Body of pancreas (tissue), 4 donors: ENCODE measurements around the gene CST3. TPM values are rescaled to one million over a fixed set of nuclear protein-coding genes. Genes with fewer than 3 reads are reported as not detected.
"Not testable (repeated sequence)": the region's sequence is repeated elsewhere in the genome, so short reads cannot be mapped to it uniquely, and the experiment has no call there.

Source experiments
- ATAC-seq: fragments of 150-250 bp; one replicate; pipeline ENCODE4 v1.9.1; 2016
- DNase-seq, 4 donors: peaks; one replicate each; pipeline ENCODE4 v3.0.0-alpha.2; 2019
- H3K27ac ChIP-seq, 4 donors: fragments of 200-600 bp; sonication (generic); 1 replicate in 3 of 4; 2 replicates in 1 of 4; pipeline versions ENCODE4 v1.5.1 to v1.6.1; 2016 to 2019; ENCODE audit warnings: mild to moderate bottlenecking in 1 of 4, mixed read lengths in 1 of 4, moderate library complexity in 1 of 4
- H3K27me3 ChIP-seq, 2 donors: fragments of 200-600 bp; sonication (generic); one replicate each; pipeline ENCODE4 v1.6.0; 2016; ENCODE audit warnings: mild to moderate bottlenecking in 1 of 2
- H3K36me3 ChIP-seq, 2 donors: fragments of 200-600 bp; sonication (generic); replicated peaks in 1 of 2; 2 replicates each; pipeline ENCODE4 v1.5.1; 2016; ENCODE audit warnings: low read depth in 2 of 2; ENCODE audit not compliant: insufficient read depth in 1 of 2
- H3K4me1 ChIP-seq: fragments of 200-600 bp; sonication (generic); one replicate; pipeline ENCODE4 v1.6.0; 2016
- H3K4me3 ChIP-seq, 2 donors: fragments of 200-600 bp; sonication (generic); 1 replicate in 1 of 2; 2 replicates in 1 of 2; pipeline ENCODE4 v1.5.1; 2016 to 2019
- H3K9me3 ChIP-seq, 3 donors: fragments of 200-600 bp; sonication (generic); 1 replicate in 2 of 3; 2 replicates in 1 of 3; pipeline ENCODE4 v1.5.1; 2016
- POLR2A ChIP-seq, 3 donors: fragments of 450-650 bp; IDR thresholded peaks; one replicate each; pipeline ENCODE4 v1.6.1; 2016; ENCODE audit warnings: antibody characterized with exemption in 3 of 3, mild to moderate bottlenecking in 2 of 3
- WGBS, 2 donors: methylation state at CpG; one replicate each; pipeline ENCODE4 v1.1.5; 2017; 5-methylcytosine and 5-hydroxymethylcytosine counted together
- intact Hi-C: fragments of 100-400 bp; cut with DNase I; formaldehyde crosslinking; loops from one replicate; pipeline ENCODE4 v1.15.1; 2023
- total RNA-seq, 2 donors: library from RNA; depleted of rRNA; stranded (reverse); fragments of >200 nt; gene quantifications; one replicate each; pipeline ENCODE4 v1.1.0, GENCODE V29; 2016
- TF ChIP-seq, protein P1 (sequence below), 7 experiments: fragments of 450-650 bp in 4 of 7; fragments of 200-600 bp in 3 of 7; sonication (generic) in 3 of 7; IDR thresholded peaks; one replicate each; pipeline ENCODE4 v1.5.1; 2016 to 2019; ENCODE audit warnings: antibody characterized with exemption in 7 of 7

CST3 gene
- total RNA-seq, 2 donors from 2014 or later, result 491 to 654 TPM

DNA sequence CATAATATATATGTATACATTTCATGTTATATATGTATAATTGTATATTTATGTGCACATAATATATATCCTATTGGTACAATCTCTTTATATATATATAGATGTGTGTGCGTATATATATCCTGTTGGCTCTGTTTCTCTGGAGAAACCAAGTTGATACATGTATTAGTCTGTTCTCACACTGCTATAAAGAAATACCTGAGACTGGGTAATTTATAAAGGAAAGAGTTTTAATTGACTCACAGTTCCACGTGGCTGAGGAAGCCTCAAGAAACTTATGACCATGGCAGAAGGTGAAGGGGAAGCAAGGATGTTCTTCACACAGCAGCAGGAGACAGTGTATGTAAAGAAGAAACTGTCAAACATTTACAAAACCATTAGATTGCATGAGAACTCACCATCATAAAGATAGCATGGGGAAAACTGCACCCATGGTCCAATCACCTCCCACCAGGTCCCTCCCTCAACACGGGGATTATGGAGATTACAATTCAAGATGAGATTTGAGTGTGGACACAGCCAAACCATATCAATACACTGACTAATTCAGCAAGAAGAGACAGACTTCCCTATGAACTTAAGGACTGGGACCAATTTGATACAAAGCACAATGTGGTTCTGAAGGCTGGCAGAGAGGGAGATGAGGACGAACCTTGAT, 14.0 kb downstream of the CST3 start:
- H3K4me1 ChIP-seq, result no peaks in the 10 kb centered on the region
- H3K27me3 ChIP-seq, result no peaks in the 10 kb centered on the region
- H3K36me3 ChIP-seq, result no peaks in the 10 kb centered on the region
- DNase-seq, result no peak
- ATAC-seq, result no peak
- peak overlapping the region in 1 of 4 donors; percentile 60 for H3K27ac ChIP-seq
- TF ChIP-seq, protein P1, sequence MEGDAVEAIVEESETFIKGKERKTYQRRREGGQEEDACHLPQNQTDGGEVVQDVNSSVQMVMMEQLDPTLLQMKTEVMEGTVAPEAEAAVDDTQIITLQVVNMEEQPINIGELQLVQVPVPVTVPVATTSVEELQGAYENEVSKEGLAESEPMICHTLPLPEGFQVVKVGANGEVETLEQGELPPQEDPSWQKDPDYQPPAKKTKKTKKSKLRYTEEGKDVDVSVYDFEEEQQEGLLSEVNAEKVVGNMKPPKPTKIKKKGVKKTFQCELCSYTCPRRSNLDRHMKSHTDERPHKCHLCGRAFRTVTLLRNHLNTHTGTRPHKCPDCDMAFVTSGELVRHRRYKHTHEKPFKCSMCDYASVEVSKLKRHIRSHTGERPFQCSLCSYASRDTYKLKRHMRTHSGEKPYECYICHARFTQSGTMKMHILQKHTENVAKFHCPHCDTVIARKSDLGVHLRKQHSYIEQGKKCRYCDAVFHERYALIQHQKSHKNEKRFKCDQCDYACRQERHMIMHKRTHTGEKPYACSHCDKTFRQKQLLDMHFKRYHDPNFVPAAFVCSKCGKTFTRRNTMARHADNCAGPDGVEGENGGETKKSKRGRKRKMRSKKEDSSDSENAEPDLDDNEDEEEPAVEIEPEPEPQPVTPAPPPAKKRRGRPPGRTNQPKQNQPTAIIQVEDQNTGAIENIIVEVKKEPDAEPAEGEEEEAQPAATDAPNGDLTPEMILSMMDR (IDR thresholded peaks at IDR 0.05), result no peak
- TF ChIP-seq POLR2A (IDR thresholded peaks at IDR 0.05), result no peak
- no peak overlapping the region for H3K4me3 ChIP-seq
- WGBS, 2 donors, result 52 to 53% methylated on average over 4 of the region's 4 CpGs
- H3K9me3 ChIP-seq, result no peaks in the 10 kb centered on the region
- intact Hi-C loops, result no loop called here

DNA sequence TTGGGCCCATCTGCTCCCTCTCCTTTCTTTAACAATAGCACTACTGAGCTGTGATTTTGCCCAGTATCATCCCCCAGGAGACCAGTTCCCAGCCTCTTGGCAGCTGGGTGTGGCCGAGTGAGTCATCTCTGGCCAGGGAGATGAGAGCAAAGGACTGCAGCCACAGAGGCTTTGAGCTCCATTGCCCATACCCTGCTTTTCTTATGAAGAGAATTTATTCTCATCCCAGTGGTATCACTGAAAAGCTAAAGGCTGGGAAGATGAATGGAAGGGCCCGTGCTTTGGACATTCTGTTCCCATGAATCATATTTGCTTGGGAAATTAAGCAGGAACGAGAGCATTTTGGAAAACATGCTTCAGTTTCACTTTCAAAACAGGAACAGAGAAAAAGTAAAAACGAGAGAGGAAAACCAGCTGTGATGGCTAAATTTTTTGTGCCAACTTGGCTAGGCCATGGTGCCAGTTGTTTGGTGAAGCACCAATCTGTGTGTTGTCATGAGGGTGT, 14.9 kb downstream of the CST3 start:
- intact Hi-C loops, result no loop called here
- WGBS, 2 donors, result 44 to 53% methylated on average over 4 of the region's 4 CpGs
- TF ChIP-seq POLR2A (IDR thresholded peaks at IDR 0.05), result no peak
- Histone ChIP-seq H3K4me1 (no peaks in the 10 kb centered on the region), H3K27me3 (no peaks in the 10 kb centered on the region), H3K36me3 (no peaks in the 10 kb centered on the region), H3K4me3 (no peak overlapping the region), H3K9me3 (no peaks in the 10 kb centered on the region), H3K27ac (peak overlapping the region in 3 of 4 donors; percentile 6 to 60 (median 52))
- peak in 3 of 4 donors; percentile 29 to 61 (median 40) for DNase-seq
- ATAC-seq, result peak; percentile 77

DNA sequence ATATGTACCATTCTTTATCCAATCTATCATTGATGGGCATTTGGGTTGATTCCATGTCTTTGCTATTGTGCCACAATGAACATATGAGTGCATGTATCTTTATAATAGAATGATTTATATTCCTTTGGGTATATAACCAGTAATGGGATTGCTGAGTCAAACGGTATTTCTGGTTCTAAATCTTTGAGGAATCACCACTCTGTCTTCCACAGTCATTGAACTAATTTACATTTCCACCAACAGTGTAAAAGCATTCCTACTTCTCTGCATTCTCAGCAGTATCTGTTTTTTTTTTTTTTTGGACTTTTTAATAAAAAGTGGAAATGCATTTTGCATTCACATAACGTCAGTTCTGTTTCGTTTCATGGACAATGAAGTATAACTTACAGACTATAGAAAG, 15.4 kb downstream of the CST3 start:
- H3K27me3 ChIP-seq, DNase-seq, H3K4me1 ChIP-seq, H3K9me3 ChIP-seq, H3K36me3 ChIP-seq, intact Hi-C loops, H3K4me3 ChIP-seq, ATAC-seq: not testable (repeated sequence)
- H3K27ac ChIP-seq, result peak overlapping the region in 2 of 4 donors; percentile 52 to 60
- WGBS, 2 donors, result 68 to 74% methylated on average over 3 of the region's 3 CpGs

DNA sequence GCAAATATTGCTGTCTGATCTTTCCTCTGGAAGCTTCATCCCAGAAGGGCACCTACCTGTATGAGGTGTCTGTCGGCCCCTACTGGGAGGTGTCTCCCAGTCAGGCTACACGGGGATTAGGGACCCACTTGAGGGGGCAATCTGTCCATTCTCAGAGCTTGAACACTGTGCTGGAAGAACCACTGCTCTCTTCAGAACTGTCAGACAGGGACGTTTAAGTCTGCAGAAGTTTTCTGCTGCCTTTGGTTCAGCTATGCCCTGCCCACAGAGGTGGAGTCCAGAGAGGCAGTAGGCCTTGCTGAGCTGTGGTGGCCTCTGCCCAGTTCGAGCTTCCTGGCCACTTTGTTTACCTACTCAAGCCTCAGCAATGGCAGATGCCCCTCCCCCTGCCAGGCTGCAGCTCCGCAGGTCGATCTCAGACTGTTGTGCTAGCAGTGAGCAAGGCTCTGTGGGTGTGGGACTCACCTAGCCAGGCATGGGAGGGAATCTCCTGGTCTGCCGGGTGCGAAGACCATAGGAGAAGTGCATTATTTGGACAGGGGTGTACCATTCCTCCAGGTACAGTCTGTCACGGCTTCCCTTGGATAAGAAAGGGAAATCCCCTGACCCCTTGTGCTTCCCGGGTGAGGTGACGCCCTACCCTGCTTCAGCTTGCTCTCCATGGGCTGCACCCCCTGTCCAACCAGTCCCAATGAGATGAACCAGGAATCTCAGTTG, 16.9 kb downstream of the CST3 start:
- DNase-seq, result peak in 1 of 4 donors; percentile 32
- WGBS, 2 donors, result 43 to 59% methylated on average over 9 to 11 of the region's 11 CpGs
- H3K27me3 ChIP-seq, H3K4me1 ChIP-seq, intact Hi-C loops, H3K9me3 ChIP-seq, H3K27ac ChIP-seq, ATAC-seq, H3K36me3 ChIP-seq, H3K4me3 ChIP-seq: not testable (repeated sequence)

DNA sequence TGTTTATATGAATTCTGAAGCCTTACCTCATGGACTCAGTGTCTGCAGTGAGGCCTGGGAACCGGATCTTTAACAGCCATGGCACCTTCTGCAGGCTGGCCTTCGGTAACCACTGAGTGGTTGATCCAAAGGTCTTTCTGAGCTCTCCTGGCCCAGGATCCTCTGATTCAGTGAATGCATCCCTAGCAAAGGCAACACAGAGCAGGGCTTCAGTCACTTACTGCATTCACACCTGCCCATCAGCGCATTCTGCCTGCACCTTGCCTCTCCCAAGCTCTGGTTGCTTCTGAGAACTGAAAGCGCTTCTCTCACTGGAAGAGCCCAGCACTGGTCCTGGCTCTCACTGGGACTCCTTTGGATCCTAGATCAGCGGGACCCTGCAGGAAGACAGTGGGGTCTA, 23.6 kb downstream of the CST3 start:
- H3K36me3 ChIP-seq, result no peaks in the 10 kb centered on the region
- no peaks in the 10 kb centered on the region for H3K4me1 ChIP-seq
- ATAC-seq (no peak), DNase-seq (no peak)
- intact Hi-C loops, result no loop called here
- no peaks in the 10 kb centered on the region for H3K9me3 ChIP-seq
- no peak overlapping the region for H3K4me3 ChIP-seq
- TF ChIP-seq, protein P1 (IDR thresholded peaks at IDR 0.05), result no peak
- TF ChIP-seq POLR2A (IDR thresholded peaks at IDR 0.05), result no peak
- 81 to 87% methylated on average over 4 to 5 of the region's 5 CpGs for WGBS, 2 donors
- H3K27ac ChIP-seq, result no peak overlapping the region
- no peaks in the 10 kb centered on the region for H3K27me3 ChIP-seq

DNA sequence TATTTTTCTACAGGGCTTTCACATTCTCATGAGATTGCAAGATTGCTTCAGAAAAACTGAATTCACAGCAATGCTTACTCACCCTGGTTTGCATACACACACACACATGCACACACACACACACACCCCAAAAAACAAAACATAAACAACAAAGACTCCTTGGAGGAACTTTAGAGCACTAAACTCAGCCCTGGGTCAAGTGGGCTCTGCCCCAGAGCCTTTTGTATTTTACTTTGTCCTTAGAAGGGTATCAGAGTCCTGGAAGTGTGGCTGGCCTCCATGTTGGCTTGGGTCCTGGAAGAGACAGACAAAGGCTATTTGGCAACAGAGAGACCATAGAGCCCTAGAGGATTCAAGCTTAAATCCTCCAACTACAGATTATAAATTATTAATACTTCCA, 24.1 kb downstream of the CST3 start:
- peak; percentile 30 for ATAC-seq
- intact Hi-C loops, result no loop called here
- Histone ChIP-seq H3K36me3 (no peaks in the 10 kb centered on the region), H3K4me3 (no peak overlapping the region), H3K9me3 (no peaks in the 10 kb centered on the region), H3K27me3 (no peaks in the 10 kb centered on the region), H3K4me1 (no peaks in the 10 kb centered on the region), H3K27ac (no peak overlapping the region)
- TF ChIP-seq POLR2A (IDR thresholded peaks at IDR 0.05), result no peak
- TF ChIP-seq, protein P1 (IDR thresholded peaks at IDR 0.05), result no peak
- DNase-seq, result no peak
